Stimulated activated CD4-positive, alpha-beta T cell treated with anti-CD3 and anti-CD28 coated beads, Interleukin-12 subunit alpha, Interleukin-12 subunit beta, amount 100 ng/mL, for 4 hours (primary cell): ENCODE measurements around the gene RGS6.

Source experiments
- DNase-seq: peaks from one replicate; pipeline ENCODE4 v3.0.0-alpha.2; 2020

RGS6 gene

GRCh38 chr14:72540836-72541235 is 608.6 kb downstream of the RGS6 start:
- DNase-seq: no peak

GRCh38 chr14:72541546-72541945 is 609.3 kb downstream of the RGS6 start:
- no peak for DNase-seq

- no peak for DNase-seq
Measured at GRCh38 chr14:72543341-72543740, 611.1 kb downstream of the RGS6 start.

- DNase-seq: no peak
Measured at GRCh38 chr14:72544615-72545387, 612.6 kb downstream of the RGS6 start.

GRCh38 chr14:72545411-72546311 is 613.4 kb downstream of the RGS6 start:
- DNase-seq: no peak

GRCh38 chr14:72546344-72547016 is 614.3 kb downstream of the RGS6 start:
- DNase-seq: no peak

- no peak for DNase-seq
Measured at GRCh38 chr14:72547999-72548398, 615.8 kb downstream of the RGS6 start.

- DNase-seq: no peak
Measured at GRCh38 chr14:72549026-72549425, 616.8 kb downstream of the RGS6 start.

- DNase-seq: no peak
Measured at GRCh38 chr14:72549854-72550253, 617.6 kb downstream of the RGS6 start.

- DNase-seq: no peak
Measured at GRCh38 chr14:72550513-72550912, 618.3 kb downstream of the RGS6 start.

GRCh38 chr14:72552236-72552635 is 620.0 kb downstream of the RGS6 start:
- no peak for DNase-seq

GRCh38 chr14:72553161-72553560 is 620.9 kb downstream of the RGS6 start:
- DNase-seq: no peak

GRCh38 chr14:72553656-72554055 is 621.4 kb downstream of the RGS6 start:
- DNase-seq: no peak

GRCh38 chr14:72554401-72554800 is 622.2 kb downstream of the RGS6 start:
- no peak for DNase-seq

GRCh38 chr14:72554994-72555608 is 622.9 kb downstream of the RGS6 start:
- no peak for DNase-seq

- DNase-seq: no peak
Measured at GRCh38 chr14:72555609-72556000, 623.4 kb downstream of the RGS6 start.

- DNase-seq: no peak
Measured at GRCh38 chr14:72557671-72558070, 625.4 kb downstream of the RGS6 start.

- DNase-seq: no peak
Measured at GRCh38 chr14:72558721-72559120, 626.5 kb downstream of the RGS6 start.

GRCh38 chr14:72559202-72559601 is 627.0 kb downstream of the RGS6 start:
- DNase-seq: no peak

- DNase-seq: no peak
Measured at GRCh38 chr14:72559669-72560255, 627.5 kb downstream of the RGS6 start.

- DNase-seq: no peak
Measured at GRCh38 chr14:72560331-72560730, 628.1 kb downstream of the RGS6 start.

- DNase-seq: no peak
Measured at GRCh38 chr14:72560889-72561493, 628.8 kb downstream of the RGS6 start.
